HCT116 (cell line): ENCODE measurements around the gene PTH2. TPM values are rescaled to one million over a fixed set of nuclear protein-coding genes. Genes with fewer than 3 reads are reported as not detected.

Source experiments
- ATAC-seq: fragments of 200-7000 bp; cut with Tn5 transposase; 2 replicates; pipeline ENCODE4 v1.9.1; 2020; ENCODE audit warnings: mild to moderate bottlenecking, moderate library complexity
- BruUV-seq: library from RNA; stranded (reverse); fragments of 400-500 nt; replicated peaks from 2 replicates; lab custom pipeline; 2021; lab: Mats Ljungman, UMichigan
- CTCF ChIA-PET: fragments of 300-600 bp; sonication (Branson Sonifier 250); formaldehyde crosslinking; loops from one replicate; lab custom pipeline; 2021; ENCODE audit warnings: antibody characterized with exemption; lab: Charles Lee
- POLR2A ChIA-PET: fragments of 300-600, 350-600 bp; sonication (Branson Sonifier 250); formaldehyde crosslinking; loops from one replicate; lab custom pipeline; 2021; ENCODE audit warnings: antibody characterized with exemption; lab: Charles Lee
- RAD21 ChIA-PET, 2 experiments: fragments of 300-600 bp; sonication (Branson Sonifier 250); formaldehyde crosslinking; loops; one replicate each; lab custom pipeline; 2023; ENCODE audit warnings: low total read pairs in 2 of 2; ENCODE audit not compliant: uncharacterized antibody in 2 of 2, unreplicated experiment in 2 of 2, low non-redundant PET in 1 of 2; lab: Charles Lee
- DNase-seq: peaks from one replicate; pipeline ENCODE4 v3.0.0-alpha.2; 2010; ENCODE audit warnings: low read depth, low spot score
- H2AFZ ChIP-seq: fragments of 200-600 bp; shearing (Covaris generic), sonication (generic); 2 replicates; pipeline ENCODE4 v1.6.1; 2017; ENCODE audit warnings: low read depth, mixed run types, mixed read lengths, antibody characterized with exemption, low read length; ENCODE audit not compliant: poor library complexity, severe bottlenecking
- H3K27ac ChIP-seq: 2 replicates; pipeline ENCODE4 v1.5.1; 2012; ENCODE audit warnings: low read depth, low read length
- H3K27me3 ChIP-seq: fragments of 200-600 bp; sonication (generic); 2 replicates; pipeline ENCODE4 v1.6.1; 2016; ENCODE audit warnings: mixed run types, low read length, mixed read lengths; ENCODE audit not compliant: insufficient read depth
- H3K36me3 ChIP-seq, 2 experiments: fragments of 200-500 bp in 1 of 2; fragments of 200-600 bp in 1 of 2; sonication (Bioruptor generic) in 1 of 2; sonication (generic) in 1 of 2; 2 replicates each; pipeline versions ENCODE4 v1.5.1 to v1.6.1; 2014 to 2016; ENCODE audit warnings: low read length in 2 of 2, inconsistent platforms in 1 of 2, mixed read lengths in 1 of 2, mixed run types in 1 of 2; ENCODE audit not compliant: insufficient read depth in 2 of 2, control insufficient read depth in 1 of 2
- H3K4me1 ChIP-seq, 2 experiments: fragments of 200-600 bp in 1 of 2; sonication (generic) in 1 of 2; 2 replicates each; pipeline versions ENCODE4 v1.5.1 to v1.6.1; 2012 to 2017; ENCODE audit warnings: low read length in 2 of 2, inconsistent platforms in 1 of 2, mild to moderate bottlenecking in 1 of 2, mixed read lengths in 1 of 2, mixed run types in 1 of 2, moderate library complexity in 1 of 2; ENCODE audit not compliant: insufficient read depth in 2 of 2, control insufficient read depth in 1 of 2
- H3K4me2 ChIP-seq: fragments of 200-600 bp; sonication (generic); 2 replicates; pipeline ENCODE4 v1.6.1; 2017; ENCODE audit warnings: mixed run types, low read length, mixed read lengths
- H3K4me3 ChIP-seq, 2 experiments: fragments of 200-600 bp in 1 of 2; sonication (generic) in 1 of 2; replicated peaks in 1 of 2; 2 replicates each; pipeline ENCODE4 v1.5.1; 2011 to 2016; ENCODE audit warnings: low read length in 2 of 2, control low read depth in 1 of 2, low read depth in 1 of 2, mild to moderate bottlenecking in 1 of 2, mixed read lengths in 1 of 2, mixed run types in 1 of 2
- H3K79me2 ChIP-seq: fragments of 200-600 bp; sonication (generic); 2 replicates; pipeline ENCODE4 v1.6.1; 2017; ENCODE audit warnings: mild to moderate bottlenecking, mixed run types, low read length, moderate library complexity, mixed read lengths; ENCODE audit not compliant: insufficient read depth
- H3K9ac ChIP-seq: fragments of 200-600 bp; sonication (generic); 2 replicates; pipeline ENCODE4 v1.6.1; 2016; ENCODE audit warnings: low read length, mixed read lengths
- H3K9me2 ChIP-seq: fragments of 200-600 bp; sonication (generic), shearing (Covaris generic); 2 replicates; pipeline ENCODE4 v1.6.1; 2017; ENCODE audit warnings: mixed run types, mild to moderate bottlenecking, moderate library complexity; ENCODE audit not compliant: insufficient read depth
- H3K9me3 ChIP-seq, 2 experiments: fragments of 200-500 bp in 1 of 2; fragments of 200-600 bp in 1 of 2; sonication (Bioruptor generic) in 1 of 2; sonication (generic) in 1 of 2; 2 replicates each; pipeline ENCODE4 v1.6.1; 2014 to 2017; ENCODE audit warnings: low read length in 2 of 2, mixed read lengths in 2 of 2, inconsistent platforms in 1 of 2, low read depth in 1 of 2, mild to moderate bottlenecking in 1 of 2, mixed run types in 1 of 2, moderate library complexity in 1 of 2; ENCODE audit not compliant: control insufficient read depth in 1 of 2, insufficient read depth in 1 of 2
- H4K20me1 ChIP-seq: fragments of 200-600 bp; sonication (generic), shearing (Covaris generic); 2 replicates; pipeline ENCODE4 v1.6.1; 2017; ENCODE audit warnings: mixed run types, mild to moderate bottlenecking, moderate library complexity; ENCODE audit not compliant: insufficient read depth
- CBX3 ChIP-seq: IDR thresholded peaks from 2 replicates; pipeline ENCODE4 v1.6.1; 2012; ENCODE audit warnings: low read depth
- CEBPB ChIP-seq: IDR thresholded peaks from 2 replicates; pipeline ENCODE4 v1.6.1; 2012; ENCODE audit warnings: low read depth
- EGR1 ChIP-seq: IDR thresholded peaks from 2 replicates; pipeline ENCODE4 v1.6.1; 2012; ENCODE audit warnings: low read depth
- ELF1 ChIP-seq: IDR thresholded peaks from 2 replicates; pipeline ENCODE4 v1.6.1; 2012; ENCODE audit warnings: low read depth, borderline replicate concordance
- EZH2 ChIP-seq: fragments of 200-600 bp; sonication (generic); IDR thresholded peaks from 2 replicates; pipeline ENCODE4 v1.6.1; 2017; ENCODE audit warnings: antibody characterized with exemption, mixed run types
- FOSL1 ChIP-seq: IDR thresholded peaks from 2 replicates; pipeline ENCODE4 v1.6.1; 2012; ENCODE audit warnings: low read depth
- JUND ChIP-seq: IDR thresholded peaks from 2 replicates; pipeline ENCODE4 v1.6.1; 2012
- POLR2A ChIP-seq: IDR thresholded peaks from 2 replicates; pipeline ENCODE4 v1.7.0; 2011; ENCODE audit warnings: borderline replicate concordance; ENCODE audit not compliant: insufficient read depth, insufficient read length; ENCODE audit errors: extremely low read depth
- POLR2AphosphoS5 ChIP-seq: IDR thresholded peaks from 2 replicates; pipeline ENCODE4 v1.6.1; 2011; ENCODE audit warnings: mild to moderate bottlenecking, low read depth, low read length, moderate library complexity
- SIN3A ChIP-seq: IDR thresholded peaks from 2 replicates; pipeline ENCODE4 v1.6.1; 2012; ENCODE audit warnings: low read depth
- SP1 ChIP-seq: IDR thresholded peaks from 2 replicates; pipeline ENCODE4 v1.6.1; 2012; ENCODE audit warnings: low read depth
- TCF7L2 ChIP-seq: IDR thresholded peaks from 2 replicates; pipeline ENCODE4 v1.7.0; 2011; ENCODE audit warnings: borderline replicate concordance, inconsistent platforms; ENCODE audit not compliant: insufficient read depth, insufficient read length; ENCODE audit errors: extremely low read depth
- YY1 ChIP-seq: IDR thresholded peaks from 2 replicates; pipeline ENCODE4 v1.6.1; 2011; ENCODE audit warnings: low read length, low read depth, moderate library complexity, mild to moderate bottlenecking; ENCODE audit not compliant: insufficient replicate concordance; ENCODE audit errors: extremely low read depth
- ZFX ChIP-seq: fragments of 450-650 bp; IDR thresholded peaks from 2 replicates; pipeline ENCODE4 v1.6.1; 2017
- ZNF274 ChIP-seq: fragments of 200-500 bp; sonication (Bioruptor generic); IDR thresholded peaks from 2 replicates; pipeline ENCODE4 v1.6.1; 2014; ENCODE audit warnings: mild to moderate bottlenecking, low read depth, low read length, inconsistent platforms
- intact Hi-C: fragments of 100-400 bp; cut with micrococcal nuclease; formaldehyde crosslinking; loops from 2 replicates; pipeline ENCODE4 v1.10.0; 2022
- total RNA-seq: library from RNA; stranded (reverse); gene quantifications from one replicate; pipeline ENCODE4 v1.2.1, GENCODE V29; 2021; ENCODE audit not compliant: unreplicated experiment
- TF ChIP-seq, protein P1 (sequence below), 3 experiments: fragments of 200-600 bp in 1 of 3; sonication (generic) in 1 of 3; IDR thresholded peaks in 2 of 3; conservative IDR thresholded peaks in 1 of 3; 2 replicates each; pipeline ENCODE4 v1.5.1; 2012 to 2017; ENCODE audit warnings: low read depth in 2 of 3, low read length in 2 of 3, antibody characterized with exemption in 1 of 3, borderline replicate concordance in 1 of 3, control low read depth in 1 of 3, mild to moderate bottlenecking in 1 of 3, mixed read lengths in 1 of 3, mixed run types in 1 of 3, moderate library complexity in 1 of 3; ENCODE audit not compliant: insufficient read depth in 1 of 3
- TF ChIP-seq, protein P2 (sequence below): IDR thresholded peaks from 2 replicates; pipeline ENCODE4 v1.6.1; 2012; ENCODE audit warnings: low read depth

Gene PTH2
- total RNA-seq, 1 experiment from 2014 or later = 9.5 TPM

GRCh38 chr19:49378512-49378911 is 44.7 kb downstream of the PTH2 start (continued):
- TF ChIP-seq, protein P1, sequence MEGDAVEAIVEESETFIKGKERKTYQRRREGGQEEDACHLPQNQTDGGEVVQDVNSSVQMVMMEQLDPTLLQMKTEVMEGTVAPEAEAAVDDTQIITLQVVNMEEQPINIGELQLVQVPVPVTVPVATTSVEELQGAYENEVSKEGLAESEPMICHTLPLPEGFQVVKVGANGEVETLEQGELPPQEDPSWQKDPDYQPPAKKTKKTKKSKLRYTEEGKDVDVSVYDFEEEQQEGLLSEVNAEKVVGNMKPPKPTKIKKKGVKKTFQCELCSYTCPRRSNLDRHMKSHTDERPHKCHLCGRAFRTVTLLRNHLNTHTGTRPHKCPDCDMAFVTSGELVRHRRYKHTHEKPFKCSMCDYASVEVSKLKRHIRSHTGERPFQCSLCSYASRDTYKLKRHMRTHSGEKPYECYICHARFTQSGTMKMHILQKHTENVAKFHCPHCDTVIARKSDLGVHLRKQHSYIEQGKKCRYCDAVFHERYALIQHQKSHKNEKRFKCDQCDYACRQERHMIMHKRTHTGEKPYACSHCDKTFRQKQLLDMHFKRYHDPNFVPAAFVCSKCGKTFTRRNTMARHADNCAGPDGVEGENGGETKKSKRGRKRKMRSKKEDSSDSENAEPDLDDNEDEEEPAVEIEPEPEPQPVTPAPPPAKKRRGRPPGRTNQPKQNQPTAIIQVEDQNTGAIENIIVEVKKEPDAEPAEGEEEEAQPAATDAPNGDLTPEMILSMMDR (IDR thresholded peaks at IDR 0.05 in 2 of 3, conservative IDR thresholded peaks at IDR 0.05 in 1 of 3; ENCODE audit: borderline replicate concordance in 1 of 3, insufficient read depth in 1 of 3, low read depth in 2 of 3, low read length in 2 of 3) = no peak
- TF ChIP-seq POLR2A (no peak), ELF1 (no peak), JUND (no peak), CBX3 (no peak), FOSL1 (no peak), EGR1 (no peak), YY1 (no peak), SP1 (no peak)
- TF ChIP-seq, all 23 proteins: peak for 0

DNA sequence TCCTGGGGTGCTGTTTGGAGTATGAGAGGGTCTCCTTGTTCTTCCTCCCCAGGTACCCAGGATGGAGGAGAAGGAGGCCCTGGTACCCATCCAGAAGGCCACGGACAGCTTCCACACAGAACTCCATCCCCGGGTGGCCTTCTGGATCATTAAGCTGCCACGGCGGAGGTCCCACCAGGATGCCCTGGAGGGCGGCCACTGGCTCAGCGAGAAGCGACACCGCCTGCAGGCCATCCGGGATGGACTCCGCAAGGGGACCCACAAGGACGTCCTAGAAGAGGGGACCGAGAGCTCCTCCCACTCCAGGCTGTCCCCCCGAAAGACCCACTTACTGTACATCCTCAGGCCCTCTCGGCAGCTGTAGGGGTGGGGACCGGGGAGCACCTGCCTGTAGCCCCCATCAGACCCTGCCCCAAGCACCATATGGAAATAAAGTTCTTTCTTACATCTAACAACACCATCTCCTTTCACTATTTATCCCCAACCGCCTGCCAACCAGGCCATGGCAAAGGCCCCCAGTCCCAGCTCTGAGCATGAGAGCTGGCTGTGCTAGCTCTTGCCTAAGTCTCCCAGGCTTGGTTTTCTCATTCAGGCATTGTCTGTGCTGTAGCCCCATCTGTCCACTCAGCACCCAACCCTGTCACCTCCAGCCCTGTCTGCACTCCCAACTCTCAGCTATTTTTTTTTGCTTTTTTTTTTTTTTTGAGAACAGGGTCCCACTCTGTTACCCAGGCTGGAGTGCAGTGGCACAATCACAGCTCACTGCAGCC is 48.4 kb downstream of the PTH2 start:
- Histone ChIP-seq H3K36me3 (no peaks in the 10 kb centered on the region), H3K9me3 (peaks cover 0 to under 1% of the 10 kb centered on the region in 2 experiments; a peak in 2 of 4 replicates), H3K27ac (no peak overlapping the region), H3K4me1 (no peaks in the 10 kb centered on the region), H3K27me3 (no peaks in the 10 kb centered on the region), H2AFZ (no peak overlapping the region), H3K9ac (no peak overlapping the region), H3K79me2 (no peaks in the 10 kb centered on the region), H3K9me2 (no peaks in the 10 kb centered on the region), H3K4me2 (no peak overlapping the region), H4K20me1 (no peaks in the 10 kb centered on the region), H3K4me3 (no peak overlapping the region)
- ChIA-PET RAD21 (no interaction called here), CTCF (no interaction called here), POLR2A (interaction anchor here (0.6 to 1.1 kb wide), 2 partner anchors 8 to 12 kb away, joined by 3 read pairs; no protein-coding TSS in a partner anchor)
- DNase-seq (no peak), ATAC-seq (no peak)
- no TSS peak for BruUV-seq
- intact Hi-C loops = no loop called here
- TF ChIP-seq EZH2 (no peak), ZNF274 (no peak), TCF7L2 (no peak), YY1 (no peak), FOSL1 (no peak), POLR2A (no peak), SIN3A (no peak), JUND (no peak), ZFX (no peak), CEBPB (no peak), POLR2AphosphoS5 (no peak)
- TF ChIP-seq, protein P2, sequence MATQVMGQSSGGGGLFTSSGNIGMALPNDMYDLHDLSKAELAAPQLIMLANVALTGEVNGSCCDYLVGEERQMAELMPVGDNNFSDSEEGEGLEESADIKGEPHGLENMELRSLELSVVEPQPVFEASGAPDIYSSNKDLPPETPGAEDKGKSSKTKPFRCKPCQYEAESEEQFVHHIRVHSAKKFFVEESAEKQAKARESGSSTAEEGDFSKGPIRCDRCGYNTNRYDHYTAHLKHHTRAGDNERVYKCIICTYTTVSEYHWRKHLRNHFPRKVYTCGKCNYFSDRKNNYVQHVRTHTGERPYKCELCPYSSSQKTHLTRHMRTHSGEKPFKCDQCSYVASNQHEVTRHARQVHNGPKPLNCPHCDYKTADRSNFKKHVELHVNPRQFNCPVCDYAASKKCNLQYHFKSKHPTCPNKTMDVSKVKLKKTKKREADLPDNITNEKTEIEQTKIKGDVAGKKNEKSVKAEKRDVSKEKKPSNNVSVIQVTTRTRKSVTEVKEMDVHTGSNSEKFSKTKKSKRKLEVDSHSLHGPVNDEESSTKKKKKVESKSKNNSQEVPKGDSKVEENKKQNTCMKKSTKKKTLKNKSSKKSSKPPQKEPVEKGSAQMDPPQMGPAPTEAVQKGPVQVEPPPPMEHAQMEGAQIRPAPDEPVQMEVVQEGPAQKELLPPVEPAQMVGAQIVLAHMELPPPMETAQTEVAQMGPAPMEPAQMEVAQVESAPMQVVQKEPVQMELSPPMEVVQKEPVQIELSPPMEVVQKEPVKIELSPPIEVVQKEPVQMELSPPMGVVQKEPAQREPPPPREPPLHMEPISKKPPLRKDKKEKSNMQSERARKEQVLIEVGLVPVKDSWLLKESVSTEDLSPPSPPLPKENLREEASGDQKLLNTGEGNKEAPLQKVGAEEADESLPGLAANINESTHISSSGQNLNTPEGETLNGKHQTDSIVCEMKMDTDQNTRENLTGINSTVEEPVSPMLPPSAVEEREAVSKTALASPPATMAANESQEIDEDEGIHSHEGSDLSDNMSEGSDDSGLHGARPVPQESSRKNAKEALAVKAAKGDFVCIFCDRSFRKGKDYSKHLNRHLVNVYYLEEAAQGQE = no peak
- TF ChIP-seq, protein P1 (IDR thresholded peaks at IDR 0.05 in 2 of 3, conservative IDR thresholded peaks at IDR 0.05 in 1 of 3; ENCODE audit: borderline replicate concordance in 1 of 3, insufficient read depth in 1 of 3, low read depth in 2 of 3, low read length in 2 of 3) = no peak
